IPS-18a (cell line): ENCODE data around the gene METAP1D.

Experiments
- H3K27ac ChIP-seq: one replicate; pipeline ENCODE4 v1.5.1; 2013; ENCODE audit warnings: low read length
- H3K27me3 ChIP-seq: one replicate; pipeline ENCODE4 v1.6.1; 2013; ENCODE audit warnings: mild to moderate bottlenecking, low read length; ENCODE audit not compliant: control insufficient read depth, insufficient read depth
- H3K36me3 ChIP-seq: one replicate; pipeline ENCODE4 v1.6.1; 2013; ENCODE audit warnings: low read depth, low read length; ENCODE audit not compliant: control insufficient read depth
- H3K4me1 ChIP-seq: one replicate; pipeline ENCODE4 v1.6.1; 2013; ENCODE audit warnings: low read depth, low read length; ENCODE audit not compliant: control insufficient read depth
- H3K4me3 ChIP-seq: one replicate; pipeline ENCODE4 v1.5.1; 2013; ENCODE audit warnings: low read length
- H3K9ac ChIP-seq: one replicate; pipeline ENCODE4 v1.6.1; 2013; ENCODE audit warnings: mild to moderate bottlenecking, low read length, moderate library complexity
- H3K9me3 ChIP-seq: one replicate; pipeline ENCODE4 v1.6.1; 2013; ENCODE audit warnings: low read depth, low read length; ENCODE audit not compliant: control insufficient read depth

Gene METAP1D

DNA sequence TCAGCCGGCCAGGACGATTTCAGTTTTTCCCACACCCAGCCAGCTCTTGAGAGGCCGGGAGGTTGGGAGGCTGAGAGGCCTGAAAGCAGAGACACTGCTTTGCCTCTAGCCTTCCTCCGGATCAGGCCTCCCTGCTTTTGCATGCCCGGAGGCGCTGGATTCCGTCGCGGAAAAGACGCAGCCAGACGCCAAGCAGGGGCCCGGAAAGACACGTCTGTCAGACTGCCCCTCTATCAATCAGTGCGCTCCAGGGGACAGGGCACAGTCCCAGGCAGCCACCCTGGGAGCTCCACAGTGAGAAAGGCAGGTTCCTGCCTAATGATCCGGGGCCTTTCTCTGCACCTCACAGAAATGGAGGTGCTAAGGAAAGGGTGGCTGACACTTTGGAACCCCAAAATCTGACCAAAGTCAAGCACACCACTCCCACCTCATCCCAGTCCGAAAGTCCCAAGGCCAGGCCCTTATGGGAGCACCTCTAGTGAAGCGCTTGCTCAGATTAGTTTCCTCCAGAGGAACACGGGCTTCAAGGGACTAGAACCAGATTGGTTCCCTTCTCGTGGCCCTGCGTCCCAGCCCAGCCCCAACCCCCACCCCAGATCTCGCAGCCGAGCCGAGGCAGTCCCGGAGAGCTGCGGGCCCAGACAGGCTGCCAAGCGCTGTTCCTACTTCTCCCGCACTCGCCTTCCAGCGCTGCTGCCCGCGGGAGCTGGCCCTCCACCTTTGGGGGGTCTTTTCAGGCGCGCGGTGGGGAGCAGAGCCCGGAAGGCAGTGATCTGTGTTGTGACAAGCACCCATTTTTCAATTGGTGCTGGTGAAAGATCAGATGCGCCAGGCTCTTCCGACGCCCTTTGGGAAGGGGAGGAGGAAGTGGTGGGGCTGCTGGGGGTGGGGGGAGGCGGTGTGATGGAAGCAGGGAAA lies 90.5 kb downstream of the METAP1D start:
- Histone ChIP-seq H3K4me1 (peaks cover 21% of the 10 kb centered on the region), H3K9me3 (no peaks in the 10 kb centered on the region), H3K4me3 (no peak overlapping the region), H3K36me3 (no peaks in the 10 kb centered on the region), H3K27ac (no peak overlapping the region), H3K9ac (no peak overlapping the region), H3K27me3 (peaks cover 100% of the 10 kb centered on the region)

DNA sequence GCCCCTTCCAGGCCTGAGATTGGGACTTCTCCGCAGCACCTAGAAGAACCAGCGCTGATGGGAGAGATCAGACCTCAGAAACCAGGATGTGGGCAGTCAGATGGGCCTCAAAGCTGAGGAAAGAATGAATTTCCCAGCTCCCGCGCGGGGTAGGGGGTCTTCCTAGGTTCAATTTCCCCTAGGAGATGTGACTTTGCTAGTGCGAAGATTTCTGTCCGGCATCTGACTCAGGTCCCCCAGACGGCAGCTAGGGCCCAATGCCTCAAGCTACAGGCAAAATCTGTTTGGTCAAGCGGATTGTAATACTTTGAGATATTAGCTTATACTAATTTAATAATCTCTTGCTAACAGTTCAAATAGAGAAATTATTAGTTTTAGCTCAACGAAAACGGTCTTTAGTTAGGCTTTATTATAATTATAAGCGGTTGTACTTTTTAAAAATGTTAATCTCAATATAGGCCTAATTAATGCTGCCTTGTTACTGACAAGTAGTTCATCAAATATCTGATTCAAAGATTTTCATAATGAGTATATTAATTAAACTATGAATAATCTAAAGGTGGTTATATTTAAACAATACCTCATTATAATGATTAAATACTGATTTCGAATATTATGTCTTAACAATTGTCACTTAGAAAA lies 91.4 kb downstream of the METAP1D start:
- Histone ChIP-seq H3K36me3 (no peaks in the 10 kb centered on the region), H3K9ac (no peak overlapping the region), H3K27ac (no peak overlapping the region), H3K4me1 (peaks cover 21% of the 10 kb centered on the region), H3K4me3 (no peak overlapping the region), H3K9me3 (no peaks in the 10 kb centered on the region), H3K27me3 (peaks cover 100% of the 10 kb centered on the region)

DNA sequence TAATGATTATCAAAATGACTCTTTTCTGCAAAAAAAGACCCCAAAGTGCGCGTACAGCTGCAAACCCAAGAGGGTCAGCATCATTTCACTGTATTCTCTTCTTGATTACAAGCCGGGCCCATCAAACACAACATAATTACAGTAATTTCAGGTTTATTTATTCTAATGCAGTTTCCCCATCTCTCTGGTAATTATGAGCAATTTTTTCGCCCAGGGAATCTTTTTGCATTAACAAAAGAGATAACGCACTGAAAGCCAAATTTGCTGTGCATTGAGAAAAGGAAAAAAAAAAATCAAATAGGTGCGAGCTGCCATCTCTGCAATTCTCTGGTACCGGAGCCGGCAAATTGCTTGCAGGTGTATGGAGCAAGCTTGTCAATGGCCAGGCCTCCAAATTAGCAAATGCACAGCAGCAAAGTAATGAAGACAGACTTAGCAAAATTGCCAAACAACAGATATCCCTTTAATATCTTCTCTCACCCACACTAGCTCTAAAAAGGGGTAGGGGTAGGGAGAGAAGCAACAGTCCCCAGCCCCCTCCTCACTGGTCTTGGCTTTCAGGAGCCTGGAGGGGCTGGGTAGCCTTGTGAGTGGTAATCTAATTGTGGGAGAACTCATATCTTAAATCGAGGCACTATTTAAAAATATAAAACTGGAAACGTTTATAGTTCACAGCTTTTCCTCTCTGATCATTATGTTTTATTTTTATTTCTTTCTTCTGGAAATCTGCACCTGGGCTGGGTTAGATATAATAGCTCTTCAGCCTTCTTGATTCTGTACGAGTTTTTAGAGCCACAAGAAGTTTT lies 92.2 kb downstream of the METAP1D start:
- Histone ChIP-seq H3K9ac (no peak overlapping the region), H3K27ac (no peak overlapping the region), H3K4me1 (peaks cover 17% of the 10 kb centered on the region), H3K4me3 (no peak overlapping the region), H3K9me3 (no peaks in the 10 kb centered on the region), H3K36me3 (no peaks in the 10 kb centered on the region), H3K27me3 (peaks cover 100% of the 10 kb centered on the region)

GRCh38 chr2:172092716-172093415 lies 93.1 kb downstream of the METAP1D start:
- peaks cover 100% of the 10 kb centered on the region for H3K27me3 ChIP-seq
- H3K9ac ChIP-seq: no peak overlapping the region
- H3K27ac ChIP-seq: no peak overlapping the region
- H3K4me1 ChIP-seq: peaks cover 14% of the 10 kb centered on the region
- H3K4me3 ChIP-seq: no peak overlapping the region
- H3K36me3 ChIP-seq: no peaks in the 10 kb centered on the region
- no peaks in the 10 kb centered on the region for H3K9me3 ChIP-seq

- no peak overlapping the region for H3K9ac ChIP-seq
- H3K27ac ChIP-seq: no peak overlapping the region
- no peaks in the 10 kb centered on the region for H3K9me3 ChIP-seq
- H3K36me3 ChIP-seq: no peaks in the 10 kb centered on the region
- H3K27me3 ChIP-seq: peaks cover 100% of the 10 kb centered on the region
- no peak overlapping the region for H3K4me3 ChIP-seq
- peaks cover 13% of the 10 kb centered on the region for H3K4me1 ChIP-seq
Observed at GRCh38 chr2:172093416-172094293, 93.9 kb downstream of the METAP1D start.

DNA sequence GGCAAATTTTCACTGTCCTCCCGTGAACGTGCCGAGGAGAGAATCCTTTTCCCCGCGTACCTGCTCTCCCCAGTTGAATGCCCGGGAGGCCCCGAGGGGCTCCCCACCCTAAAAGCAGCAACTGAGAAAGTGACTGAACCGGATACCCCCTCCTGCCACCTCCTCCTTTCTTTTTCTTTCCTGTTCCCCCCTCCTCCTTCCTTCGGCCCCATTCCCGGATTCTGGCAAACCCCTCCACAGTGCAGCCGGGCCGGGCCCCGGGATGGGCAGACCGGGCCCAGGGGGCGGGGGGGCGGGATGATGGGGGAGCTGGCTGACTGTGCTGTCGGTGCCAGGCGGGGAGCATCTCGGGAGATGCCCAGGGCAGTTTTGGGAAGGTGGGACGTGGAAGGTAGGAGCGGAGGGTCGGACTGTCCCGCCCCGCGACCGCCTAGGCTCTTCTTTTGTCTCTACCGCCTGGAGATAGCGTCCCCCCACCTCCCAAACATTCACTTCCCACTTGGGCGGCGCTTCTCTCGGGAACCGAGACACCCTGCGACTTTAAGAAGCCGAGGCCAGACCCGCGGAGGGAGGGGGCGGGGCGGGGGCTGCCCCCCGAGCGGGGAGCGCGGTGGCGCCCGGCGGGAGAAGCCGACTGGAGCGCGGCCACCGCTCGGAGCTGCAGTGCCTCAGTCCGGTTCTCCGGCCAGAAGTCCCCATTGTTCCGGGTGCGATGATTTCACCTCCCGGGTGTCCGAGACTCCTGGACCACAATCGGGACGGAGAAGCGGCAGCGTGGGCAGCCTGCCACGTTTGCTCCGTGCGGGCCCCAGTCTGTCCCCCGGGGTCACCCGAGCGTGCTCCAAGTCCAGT lies 94.8 kb downstream of the METAP1D start:
- Histone ChIP-seq H3K27me3 (peaks cover 100% of the 10 kb centered on the region), H3K4me1 (peaks cover 18% of the 10 kb centered on the region), H3K36me3 (no peaks in the 10 kb centered on the region), H3K9ac (no peak overlapping the region), H3K9me3 (no peaks in the 10 kb centered on the region), H3K4me3 (peak overlapping the region; percentile 37), H3K27ac (no peak overlapping the region)

DNA sequence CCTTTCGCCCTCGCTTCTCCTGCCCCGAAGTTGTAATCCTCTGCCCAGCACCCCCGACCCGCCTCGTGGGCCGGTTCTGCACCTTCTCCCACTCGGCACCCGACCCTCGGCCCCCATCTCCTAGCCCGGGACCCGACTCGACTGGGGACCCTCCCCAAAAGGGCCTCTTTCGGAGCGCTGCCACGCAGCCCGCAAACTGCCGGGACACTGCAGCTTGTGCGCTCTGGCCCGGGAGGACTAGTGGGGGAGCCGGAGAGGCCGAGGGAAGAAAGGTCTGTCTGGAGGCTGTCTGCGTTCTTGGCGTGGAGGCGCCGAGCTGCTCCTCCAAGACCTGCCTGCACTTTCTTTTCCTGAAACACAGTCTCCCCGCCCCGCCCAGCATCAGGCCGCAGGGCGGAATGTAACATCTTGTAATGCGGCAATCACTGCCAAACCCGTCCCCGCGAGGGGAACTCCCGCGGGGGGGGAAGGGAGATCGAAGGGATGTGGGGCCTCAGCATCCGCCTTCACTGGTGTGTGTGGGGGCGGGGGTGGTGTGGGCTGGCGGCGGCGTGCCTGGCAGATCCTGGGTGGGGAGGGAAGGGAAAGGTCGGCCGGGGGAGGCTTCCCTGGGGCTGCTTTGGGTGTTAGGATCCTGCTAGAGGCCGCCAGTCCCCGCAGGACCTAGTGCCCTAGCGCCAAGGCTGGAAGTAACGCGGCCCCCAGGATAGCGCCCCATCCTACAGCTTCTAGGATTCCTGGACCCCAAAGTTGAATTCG lies 95.6 kb downstream of the METAP1D start:
- Histone ChIP-seq H3K9me3 (no peaks in the 10 kb centered on the region), H3K4me3 (peak overlapping the region; percentile 37), H3K9ac (no peak overlapping the region), H3K27me3 (peaks cover 100% of the 10 kb centered on the region), H3K36me3 (no peaks in the 10 kb centered on the region), H3K4me1 (peaks cover 21% of the 10 kb centered on the region), H3K27ac (no peak overlapping the region)

- Histone ChIP-seq H3K4me1 (peaks cover 21% of the 10 kb centered on the region), H3K36me3 (no peaks in the 10 kb centered on the region), H3K27ac (no peak overlapping the region), H3K27me3 (peaks cover 100% of the 10 kb centered on the region), H3K9ac (no peak overlapping the region), H3K4me3 (peak overlapping the region; percentile 37), H3K9me3 (no peaks in the 10 kb centered on the region)
Observed at GRCh38 chr2:172095905-172096625, 96.3 kb downstream of the METAP1D start.
